NOMO-1 treated with dmso at 0.1 percent for 144 hours (cell line): ENCODE measurements around the gene KISS1.

ENCODE experiments used
- DNase-seq: peaks from one replicate; lab custom pipeline; 2025; ENCODE audit not compliant: unreplicated experiment; lab: John Stamatoyannopoulos, UW

Gene KISS1

DNA sequence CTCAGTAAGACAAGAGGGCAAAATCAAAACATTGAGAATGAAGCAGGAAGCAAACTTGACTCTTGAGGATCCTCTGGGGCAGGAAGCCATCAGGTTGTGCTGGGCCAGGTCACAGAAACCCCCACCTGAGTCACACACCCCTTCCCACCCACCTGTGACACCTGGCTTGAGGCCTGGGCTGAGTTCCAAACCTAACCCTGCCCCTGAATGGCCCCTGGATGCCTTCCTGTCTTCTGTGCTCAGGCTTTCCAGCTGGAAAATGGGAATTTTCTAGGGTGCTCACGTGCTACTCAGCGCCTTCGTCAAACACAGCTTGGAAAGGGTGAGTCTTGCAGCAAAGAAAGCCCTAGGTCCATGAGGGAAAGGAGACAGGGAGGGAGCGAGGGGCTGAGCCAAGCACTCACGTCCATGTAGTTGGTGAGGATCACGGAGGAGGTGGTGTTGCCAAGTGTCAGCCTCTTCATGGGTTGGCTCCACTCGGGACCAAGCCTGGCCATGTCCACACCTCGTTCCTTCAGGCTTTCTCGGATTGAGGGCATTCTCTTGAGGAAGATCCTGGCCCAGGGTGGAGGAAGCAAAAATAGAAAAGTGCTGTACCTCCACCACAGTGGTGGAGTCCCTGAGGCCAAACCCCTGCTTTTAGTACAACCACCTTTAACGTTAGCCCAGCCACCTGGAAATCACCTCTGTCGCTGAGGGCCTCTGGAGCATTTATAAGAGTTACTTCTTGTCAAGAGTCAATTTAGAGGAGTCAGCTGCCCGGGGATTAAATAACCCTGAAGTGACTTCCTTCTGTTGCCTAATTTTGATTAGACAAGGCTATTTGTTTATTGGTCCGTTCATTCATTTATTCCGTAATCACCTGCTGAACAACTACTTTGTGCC is 34.4 kb downstream of the KISS1 start:
- DNase-seq = no peak

DNA sequence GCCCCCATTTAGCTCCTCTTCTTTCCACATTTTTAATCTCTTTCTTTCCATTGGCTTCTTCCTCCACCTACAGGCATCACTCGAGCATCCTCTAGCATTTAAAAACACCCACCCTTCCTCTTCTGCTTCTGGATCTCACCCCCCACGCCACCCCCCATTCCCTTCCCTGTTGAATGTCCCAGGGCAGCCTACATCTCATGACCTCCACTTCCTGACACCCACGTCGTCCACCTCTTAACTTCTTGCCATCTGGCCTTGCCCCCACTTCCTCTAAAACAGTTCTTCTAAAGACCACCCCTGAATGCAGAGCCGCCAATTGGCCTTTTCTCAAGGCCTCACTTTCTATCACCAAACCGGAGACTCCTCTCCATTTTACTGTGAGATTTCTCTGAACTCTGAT is 38.3 kb downstream of the KISS1 start:
- DNase-seq = no peak

DNA sequence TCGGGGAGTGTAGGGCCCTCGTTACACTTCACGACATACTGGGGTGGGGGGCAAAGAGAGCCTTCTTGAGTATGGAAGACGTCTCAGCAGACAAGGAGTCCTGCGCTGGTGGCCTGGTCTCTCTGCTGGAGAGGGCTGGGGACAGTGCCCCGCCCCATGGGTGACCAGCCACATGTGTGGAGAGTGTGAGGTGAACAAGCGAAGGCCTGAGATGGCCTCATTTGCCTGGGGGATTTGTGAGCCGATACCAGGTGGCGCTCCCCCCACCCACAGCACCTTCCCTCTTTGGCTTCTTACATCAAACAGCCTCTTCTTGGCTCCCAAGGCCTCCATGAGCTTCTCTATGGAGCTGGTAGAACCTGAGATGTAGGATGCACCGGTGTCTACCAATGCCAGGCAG is 40.4 kb downstream of the KISS1 start:
- DNase-seq = no peak

DNA sequence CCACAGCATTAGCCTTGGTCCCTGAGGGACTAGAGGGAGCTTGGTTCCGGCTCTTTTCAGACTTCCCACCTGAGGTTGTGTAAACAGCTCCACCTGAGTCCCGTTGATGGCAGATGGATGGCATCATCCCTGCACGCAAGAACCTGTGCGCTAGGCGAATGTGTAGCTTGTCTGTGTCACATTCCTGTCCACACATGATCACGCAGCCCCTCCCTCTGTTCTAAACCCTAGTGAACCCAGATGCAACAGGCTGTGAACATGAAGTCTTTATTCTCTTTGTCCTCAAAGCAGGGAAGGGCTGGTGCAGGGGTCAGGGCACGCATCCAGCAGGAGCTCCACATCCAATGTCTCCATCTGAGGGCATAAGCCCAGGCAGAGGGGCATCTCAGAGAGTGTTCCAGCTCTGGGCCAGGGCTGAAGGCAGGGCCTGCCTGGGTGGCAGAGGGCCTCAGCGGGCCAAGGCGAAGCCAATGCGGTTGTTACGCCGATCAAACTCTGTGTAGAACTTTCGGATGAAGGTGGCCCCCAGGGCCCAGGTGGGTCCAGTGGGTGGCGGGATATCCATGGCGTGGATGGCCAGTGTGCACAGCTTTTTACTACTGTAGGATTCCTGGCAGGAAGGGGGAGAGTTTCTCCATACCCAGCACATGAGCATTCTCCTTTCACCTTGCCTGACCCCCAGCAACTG is 41.6 kb downstream of the KISS1 start:
- DNase-seq = no peak

DNA sequence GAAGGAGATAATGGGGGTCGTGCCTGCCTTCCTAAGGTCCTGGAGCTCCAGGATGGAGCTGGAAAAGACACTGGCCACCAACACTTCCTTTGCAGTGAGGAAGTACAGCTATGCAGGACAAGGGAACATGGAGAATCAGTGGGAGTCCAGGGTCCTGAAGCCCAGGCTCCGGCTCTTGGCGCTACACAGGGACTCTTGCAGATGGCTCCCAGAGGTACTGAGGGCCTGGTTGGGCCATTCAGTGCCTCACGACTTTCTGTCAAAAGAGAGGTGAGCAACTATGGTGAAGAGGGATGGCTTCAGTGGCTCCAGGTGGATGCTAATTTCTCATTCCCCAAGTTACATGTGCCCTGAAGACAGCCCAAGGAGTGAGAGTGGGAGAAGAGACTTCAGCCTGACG is 42.6 kb downstream of the KISS1 start:
- no peak for DNase-seq

DNA sequence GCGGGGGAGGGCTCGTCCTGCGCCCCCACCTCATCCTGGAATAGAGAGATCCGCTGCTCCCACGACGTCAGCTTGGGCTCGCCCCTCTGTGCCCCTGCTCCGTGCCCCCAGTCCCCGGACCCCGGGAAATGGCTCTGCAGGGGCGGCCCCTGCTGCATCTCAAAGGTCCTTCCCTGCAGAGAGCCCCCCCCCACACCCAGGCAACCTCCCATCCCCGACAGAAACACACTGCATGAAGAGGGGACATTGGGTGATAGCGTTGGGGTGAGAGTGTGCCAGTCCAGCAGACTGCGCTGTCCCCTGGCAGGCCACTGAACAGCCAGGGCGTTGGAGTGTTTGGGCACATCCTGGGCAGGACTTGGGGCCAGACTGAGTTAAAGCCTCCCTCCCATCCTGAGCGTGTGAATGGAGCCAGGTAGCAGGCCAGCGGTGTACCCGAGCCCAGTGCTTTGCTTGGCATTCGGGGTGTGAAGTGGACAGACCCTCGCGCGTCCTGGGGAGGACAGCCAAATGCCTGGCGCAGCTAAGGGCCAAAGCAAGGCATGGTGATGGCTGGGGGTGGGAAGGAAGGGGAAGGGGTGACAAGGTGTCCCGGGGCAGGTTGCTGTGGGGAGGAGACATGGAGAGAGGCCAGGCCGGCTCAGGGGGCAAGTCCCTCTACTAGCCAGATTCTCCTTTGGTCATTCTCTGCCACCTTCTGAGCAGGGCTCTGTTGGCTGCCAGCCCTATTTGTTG is 43.8 kb downstream of the KISS1 start:
- no peak for DNase-seq

DNA sequence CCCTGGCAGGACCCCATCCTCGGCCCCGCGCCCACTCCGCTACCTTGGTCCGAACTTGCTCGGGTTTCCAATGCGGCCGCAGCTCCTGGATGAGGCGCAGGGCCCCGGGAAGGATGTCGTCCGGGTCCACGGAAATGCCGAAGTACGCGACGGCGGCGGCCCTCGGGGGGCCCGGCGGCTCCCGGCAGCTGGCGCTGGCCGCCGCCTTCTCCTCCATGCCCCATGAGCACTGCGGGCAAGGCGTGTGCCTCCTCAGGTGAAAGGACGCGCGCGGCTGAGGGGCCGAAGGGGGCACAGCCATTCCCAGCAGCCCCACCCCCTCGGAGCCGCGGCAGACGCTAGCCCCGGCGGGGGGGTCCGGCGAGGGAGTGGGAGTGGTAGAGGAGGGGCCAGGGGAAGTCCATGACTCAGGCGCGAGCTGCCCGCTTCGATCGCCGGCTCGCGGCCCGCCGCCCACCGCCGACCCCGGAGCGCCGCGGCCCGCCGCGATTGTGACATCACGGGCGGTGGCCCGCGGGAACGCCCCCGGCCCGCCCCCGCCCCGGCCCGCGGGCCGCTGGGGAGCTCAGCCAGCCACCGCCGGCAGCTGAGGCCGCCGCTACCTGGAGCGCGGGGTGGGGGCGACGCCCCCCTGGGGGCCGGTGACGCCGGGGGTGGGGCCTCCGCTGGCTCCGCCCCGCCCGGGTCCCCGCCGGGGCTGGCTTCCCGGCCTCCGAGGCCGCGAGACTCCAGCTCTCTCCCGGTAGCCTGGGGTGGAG is 44.6 kb downstream of the KISS1 start, which contains the start of gene ETNK2:
ETNK2 (minus strand) TSS at position 493 of the 758 bp plus-strand sequence; CDS start at position 301, 192 bp downstream.
- no peak for DNase-seq

DNA sequence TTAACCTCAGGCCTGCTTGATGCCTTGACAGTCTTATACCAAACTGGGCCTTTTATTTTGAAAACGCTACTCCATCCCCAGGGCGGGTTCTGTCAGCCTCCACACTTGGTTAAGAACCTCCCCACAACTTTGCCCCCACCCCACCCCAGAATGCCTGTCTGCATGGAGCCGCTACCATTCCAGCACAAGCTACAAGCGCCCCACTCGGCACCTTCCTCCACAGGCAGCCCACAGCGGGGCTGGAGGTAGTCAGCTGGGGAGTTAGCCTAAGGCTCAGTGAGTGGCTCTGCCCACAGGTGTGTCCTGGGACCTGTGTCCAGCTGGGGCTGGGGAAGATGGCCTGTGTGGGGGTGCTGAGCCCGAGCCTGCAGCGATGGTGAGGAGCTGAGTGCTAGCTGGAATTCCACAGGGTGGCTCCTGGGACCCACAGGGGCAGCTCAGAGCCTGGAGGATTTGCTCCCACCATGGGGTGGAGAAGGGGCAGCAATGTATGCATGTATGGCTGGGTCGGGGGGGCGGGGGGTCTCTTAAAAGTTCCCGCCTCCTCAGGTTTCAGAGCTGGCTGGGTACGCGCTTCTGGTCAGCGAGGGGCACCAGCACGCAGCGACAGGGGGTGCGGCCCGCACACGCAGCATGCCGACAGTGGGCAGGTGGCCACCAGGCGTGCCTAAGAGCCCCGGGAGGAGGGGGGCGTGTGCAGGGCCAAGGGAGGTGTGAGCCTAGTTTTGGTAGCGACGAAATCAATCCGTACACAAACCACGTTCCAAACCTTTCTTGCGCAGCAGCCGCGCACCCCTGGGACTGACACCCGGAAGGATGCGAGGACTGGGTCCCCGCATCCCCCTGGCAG is 45.4 kb downstream of the KISS1 start:
- no peak for DNase-seq

DNA sequence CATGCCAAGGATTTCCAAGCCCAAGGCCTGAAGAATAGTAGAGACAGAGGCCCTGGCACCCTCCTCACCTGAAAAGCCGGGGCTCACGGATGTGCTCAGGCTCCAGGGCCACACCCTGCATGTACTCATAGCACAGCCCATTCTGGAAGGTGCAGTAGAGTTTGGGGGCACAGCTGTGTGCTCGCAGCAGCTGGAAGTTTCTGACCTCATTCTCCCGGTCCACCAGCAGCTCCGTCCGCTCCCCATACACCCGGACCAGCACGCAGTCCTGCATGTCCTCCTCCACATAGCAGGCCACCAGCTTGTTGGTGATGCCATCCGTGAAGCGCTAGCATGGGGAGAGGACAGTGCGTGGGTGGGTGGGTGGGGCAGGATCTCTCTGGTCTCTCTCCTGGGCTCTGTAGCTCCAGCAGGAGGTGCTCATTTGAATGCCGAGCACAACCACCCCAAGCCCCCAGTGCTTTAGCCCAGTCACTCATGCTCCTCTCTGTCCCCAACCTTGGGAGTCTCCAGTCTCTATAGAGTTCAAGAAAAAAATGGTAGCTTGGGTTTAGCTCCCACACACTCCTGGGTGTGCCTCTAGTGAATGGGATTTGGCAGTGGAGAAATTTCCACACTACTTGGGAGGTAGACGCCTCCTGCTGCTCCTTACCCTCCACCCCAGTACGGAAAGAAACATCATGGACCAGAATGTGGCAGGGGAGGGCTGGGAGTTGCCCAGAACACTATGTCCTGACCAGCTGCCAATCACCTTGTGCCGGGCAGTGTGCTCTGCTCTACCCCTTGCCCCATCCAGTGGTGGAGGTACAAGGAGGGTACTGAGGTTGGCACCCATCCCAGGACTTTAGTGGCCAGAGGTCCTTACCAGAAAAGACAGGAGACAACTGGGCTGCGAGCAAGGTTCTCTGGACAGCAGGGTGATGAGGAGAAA is 46.4 kb downstream of the KISS1 start:
- no peak for DNase-seq

DNA sequence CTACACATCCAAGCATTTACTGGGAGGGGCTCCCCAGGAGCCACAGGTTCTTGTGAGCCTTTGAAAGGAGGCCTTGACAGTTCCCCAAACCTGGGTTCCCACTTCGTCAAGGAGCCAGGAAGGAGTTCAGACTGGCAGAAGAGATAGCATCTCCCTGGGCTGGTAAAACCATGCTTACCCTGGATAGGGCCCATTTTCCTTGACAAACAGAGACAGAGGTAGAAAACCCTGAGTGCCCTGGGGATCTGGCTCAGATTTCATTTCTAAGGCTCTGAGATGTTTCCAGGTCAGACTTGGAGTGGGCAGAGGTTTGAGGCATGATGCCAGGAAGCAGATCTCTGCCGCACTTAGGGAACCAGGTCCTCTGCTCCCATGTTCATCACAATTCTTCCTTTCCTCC is 47.2 kb downstream of the KISS1 start:
- no peak for DNase-seq

DNA sequence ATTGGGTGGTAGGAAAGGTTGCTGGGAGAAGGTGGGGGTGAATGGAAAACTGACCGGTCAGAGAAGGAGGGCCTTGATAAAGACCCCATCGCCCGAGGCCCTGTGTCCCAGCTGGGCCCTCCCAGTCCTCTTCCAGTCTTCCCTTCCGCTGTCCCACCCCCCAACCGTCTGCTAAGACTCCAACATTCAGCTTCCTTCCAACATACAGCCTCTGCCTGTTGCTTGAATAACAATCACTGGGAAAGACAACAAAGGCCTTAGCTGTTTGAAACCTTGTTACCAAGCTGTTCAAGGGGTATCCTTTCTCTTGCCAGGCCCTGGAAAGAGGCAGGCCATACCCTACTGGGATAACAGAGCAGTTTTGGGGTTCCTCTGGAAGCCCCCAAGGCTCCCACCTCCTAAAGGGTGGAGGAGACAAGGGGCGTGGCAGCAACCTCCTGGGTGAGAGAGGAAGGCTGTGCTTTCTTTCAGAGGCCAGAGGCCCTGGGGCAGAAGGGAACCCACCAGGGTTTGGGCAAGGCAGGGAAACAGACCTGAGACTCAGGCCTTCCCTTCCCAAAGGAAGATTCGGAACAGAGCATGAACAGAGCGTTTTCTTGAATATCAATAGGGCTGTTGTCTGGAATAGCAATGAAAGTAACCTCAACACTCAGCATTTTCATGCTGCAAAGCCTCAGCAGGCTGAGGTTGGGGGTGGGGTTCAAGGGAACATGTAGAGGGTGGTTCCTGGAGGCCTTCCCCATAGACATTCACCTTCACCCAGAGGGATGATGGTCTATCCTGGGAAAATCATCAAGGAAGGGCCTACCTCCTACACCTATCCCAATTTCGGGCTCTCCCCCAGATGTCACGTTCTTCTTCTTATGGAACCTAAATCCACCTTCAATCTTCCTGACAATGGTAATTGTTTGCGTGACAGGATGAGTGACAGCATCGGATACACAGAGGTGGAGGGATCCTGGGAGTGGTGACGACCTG is 48.6 kb downstream of the KISS1 start:
- DNase-seq = no peak

DNA sequence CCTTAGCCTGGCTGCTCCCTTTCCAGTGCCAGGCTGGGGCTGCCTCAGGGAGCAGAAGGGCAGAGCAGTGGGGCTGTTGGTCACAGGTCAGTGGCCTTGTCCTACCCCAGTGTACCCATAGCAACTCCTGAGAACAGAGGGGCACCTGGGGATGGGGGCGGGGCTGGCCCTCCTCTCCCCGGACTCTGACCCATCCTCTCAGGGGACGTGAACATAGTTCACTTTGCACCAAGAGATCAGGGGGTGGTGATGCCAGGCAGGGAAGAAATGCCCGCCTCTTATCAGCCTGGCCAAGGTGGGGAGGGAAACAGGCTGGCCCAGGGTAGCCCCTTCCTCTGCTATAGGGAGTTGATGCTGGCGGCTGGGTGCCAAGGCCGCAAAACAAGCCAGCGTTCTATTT is 49.3 kb downstream of the KISS1 start:
- DNase-seq = no peak

DNA sequence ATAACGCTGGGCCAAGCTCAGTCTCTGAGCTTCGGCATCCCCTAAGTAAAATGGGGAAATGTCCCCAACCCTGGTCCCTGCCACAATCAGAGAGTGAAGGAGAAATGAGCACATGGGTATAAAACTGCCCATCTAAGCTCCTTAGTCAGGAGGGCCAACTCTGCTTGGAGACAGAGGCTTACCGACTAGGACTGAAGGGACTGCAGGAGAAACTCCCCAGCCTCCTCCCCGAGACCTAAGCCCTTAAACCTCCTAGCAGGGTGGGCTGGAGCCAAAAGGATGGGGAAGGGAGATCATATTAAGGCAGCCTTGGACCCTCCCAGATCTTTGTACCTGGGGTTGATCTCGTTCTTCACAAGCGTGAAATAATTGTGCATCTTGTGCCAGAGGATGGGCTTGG is 50.0 kb downstream of the KISS1 start:
- no peak for DNase-seq

DNA sequence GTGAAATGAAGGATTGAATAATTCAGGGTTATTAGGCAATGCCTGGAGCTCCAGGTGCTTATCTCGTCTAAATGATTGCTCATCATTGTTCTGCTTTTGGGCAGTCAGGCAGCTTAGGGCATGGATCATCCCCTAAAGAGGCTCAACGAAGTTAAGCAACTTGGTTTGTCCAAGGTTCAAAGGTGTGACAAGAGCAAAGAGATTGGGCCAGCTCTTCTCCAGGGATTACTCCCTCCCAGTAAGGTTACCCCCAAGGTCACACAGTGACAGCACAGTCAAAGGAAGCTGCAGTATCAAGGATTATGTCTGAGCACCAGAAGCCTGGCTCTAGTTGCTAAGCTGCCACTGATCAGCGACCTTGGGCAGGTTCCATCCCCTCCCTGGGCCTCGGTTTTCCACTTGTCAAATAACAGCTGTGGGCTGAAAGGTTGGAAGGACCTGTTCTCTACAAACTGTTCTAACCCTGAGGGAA is 51.2 kb downstream of the KISS1 start:
- DNase-seq = no peak

DNA sequence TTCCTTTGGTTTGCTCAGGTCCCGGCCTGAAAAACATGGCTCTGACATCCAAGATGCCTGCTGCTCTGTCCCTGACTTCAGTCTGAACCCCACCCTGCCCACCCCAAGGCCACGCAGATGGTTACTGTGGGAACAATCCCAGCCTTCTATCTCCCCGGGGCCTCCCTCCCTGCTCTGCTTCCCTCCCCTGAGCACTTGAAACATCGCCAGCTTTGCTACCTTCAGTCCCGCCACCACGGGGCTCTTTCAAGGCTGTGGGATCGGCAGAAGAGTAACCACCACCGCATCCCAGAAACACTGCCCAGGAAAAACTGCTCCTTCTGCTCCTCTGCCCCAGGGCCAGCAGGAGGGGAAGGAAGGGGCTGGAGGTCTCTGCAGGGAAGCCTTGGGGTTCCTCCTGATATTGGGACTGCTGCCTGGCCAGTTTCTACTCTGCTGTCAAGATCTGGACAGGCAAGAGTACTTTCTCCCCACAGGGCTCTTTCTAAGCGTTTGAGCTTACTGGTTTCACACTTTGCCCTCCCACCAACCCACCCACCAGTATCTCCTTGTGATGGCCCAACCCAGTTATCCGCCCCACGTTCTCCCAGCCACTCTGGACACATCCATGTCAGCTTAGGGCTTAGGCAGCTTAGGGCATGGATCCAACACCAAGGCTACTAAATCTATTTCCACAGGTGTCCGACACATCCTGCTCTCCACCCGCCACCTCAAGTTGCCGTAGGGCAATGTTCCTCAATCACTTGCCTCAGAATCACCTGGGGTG is 52.8 kb downstream of the KISS1 start:
- no peak for DNase-seq

DNA sequence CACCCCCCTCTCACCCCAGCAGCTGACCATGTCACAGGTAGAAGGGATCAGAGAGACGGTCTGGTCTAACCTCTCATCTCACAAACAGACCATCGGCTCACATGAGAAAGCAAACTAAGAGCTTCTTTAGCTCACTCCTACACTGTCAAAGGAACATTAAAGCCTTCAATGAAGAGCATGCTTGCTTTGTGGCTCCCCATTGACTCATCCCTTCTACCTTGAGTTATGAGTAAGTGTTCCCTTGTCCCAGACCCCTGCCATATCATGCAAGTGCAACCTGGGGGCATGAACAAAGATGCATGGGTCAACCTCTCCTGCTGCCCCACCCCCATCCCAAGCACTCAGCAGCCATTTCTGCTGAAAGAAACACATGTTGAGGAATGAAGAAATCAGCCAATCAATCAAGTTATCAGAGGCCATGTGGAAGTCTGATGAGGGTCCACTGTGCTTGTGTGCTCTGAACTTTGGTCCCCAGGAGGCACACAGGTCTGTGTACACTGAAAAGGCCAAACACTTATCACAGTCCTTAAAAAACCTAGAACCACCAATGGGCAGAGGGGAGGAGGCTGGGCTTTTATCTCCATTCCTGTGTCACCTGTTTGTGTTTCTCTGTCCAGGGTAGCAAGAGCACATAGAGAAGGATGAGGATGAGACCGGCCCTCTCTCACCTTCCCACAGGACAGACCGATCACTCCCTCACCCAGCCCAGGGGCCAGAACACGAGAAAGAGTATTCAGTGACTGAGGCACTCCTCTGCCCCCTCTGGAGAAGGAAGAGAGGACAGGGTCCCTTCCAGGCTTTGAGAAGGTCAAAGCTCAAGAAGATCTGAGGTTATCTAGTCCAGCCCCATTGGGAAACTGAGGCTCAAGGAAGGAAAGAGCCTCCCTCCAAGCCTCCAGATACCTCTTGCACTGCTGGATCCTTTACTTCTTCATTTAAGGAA is 54.0 kb downstream of the KISS1 start:
- DNase-seq = no peak
